SK-N-MC (cell line): ENCODE data around the gene SPRR1A.

Experiments
- DNase-seq: peaks from one replicate; pipeline ENCODE4 v3.0.0-alpha.2; 2011; ENCODE audit warnings: low read depth, low spot score
- H3K27ac ChIP-seq: fragments of 200-600 bp; sonication (generic); 2 replicates; pipeline ENCODE4 v1.5.1; 2016; ENCODE audit warnings: mixed run types
- H3K36me3 ChIP-seq: fragments of 200-600 bp; sonication (generic); 2 replicates; pipeline ENCODE4 v1.6.1; 2017; ENCODE audit warnings: antibody characterized with exemption, low read length, mixed read lengths; ENCODE audit not compliant: insufficient read depth
- H3K4me3 ChIP-seq: fragments of 200-600 bp; sonication (generic); 2 replicates; pipeline ENCODE4 v1.5.1; 2016
- H3K9ac ChIP-seq: fragments of 200-600 bp; sonication (generic); 2 replicates; pipeline ENCODE4 v1.8.0; 2017; ENCODE audit warnings: mixed run types, mixed read lengths; ENCODE audit not compliant: insufficient read length
- H3K9me3 ChIP-seq: fragments of 200-600 bp; sonication (generic); 2 replicates; pipeline ENCODE4 v1.6.1; 2017; ENCODE audit warnings: low read depth, mild to moderate bottlenecking, antibody characterized with exemption, low read length, moderate library complexity, mixed read lengths
- EZH2 ChIP-seq: fragments of 200-600 bp; sonication (generic); IDR thresholded peaks from one replicate; pipeline ENCODE4 v1.6.1; 2017; ENCODE audit warnings: antibody characterized with exemption
- FOXP2 ChIP-seq: optimal IDR thresholded peaks from 2 replicates; pipeline ENCODE3; 2011; ENCODE audit warnings: mild to moderate bottlenecking, moderate library complexity; ENCODE audit not compliant: insufficient read depth; ENCODE audit errors: extremely low read length, control extremely low read depth
- POLR2AphosphoS5 ChIP-seq: IDR thresholded peaks from 2 replicates; pipeline ENCODE4 v1.6.1; 2012; ENCODE audit warnings: mild to moderate bottlenecking, low read depth, low read length, borderline replicate concordance

Gene SPRR1A

GRCh38 chr1:152983234-152983633 is 647 bp upstream of the SPRR1A start:
- Histone ChIP-seq H3K4me3 (no peak overlapping the region), H3K27ac (no peak overlapping the region), H3K36me3 (no peaks in the 10 kb centered on the region), H3K9me3 (no peaks in the 10 kb centered on the region), H3K9ac (no peak overlapping the region)
- TF ChIP-seq EZH2 (no peak), FOXP2 (no peak), POLR2AphosphoS5 (no peak)
- no peak for DNase-seq

DNA sequence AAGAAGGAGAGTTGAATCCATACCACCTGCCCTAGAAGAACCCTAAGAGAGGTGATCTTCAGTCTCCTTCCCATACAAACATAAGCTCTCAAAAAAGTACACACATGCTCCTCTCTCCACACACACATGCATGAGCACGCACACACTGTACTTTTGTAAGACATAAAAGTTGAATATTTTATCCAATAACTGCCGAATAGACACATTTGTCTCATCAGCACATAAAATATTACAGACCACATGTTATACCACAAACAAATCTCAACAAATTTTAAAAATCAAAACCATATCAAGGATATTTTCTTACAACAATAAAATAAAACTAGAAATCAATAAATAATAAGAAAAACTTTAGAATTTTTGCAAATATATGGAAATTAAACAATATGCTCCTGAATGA is 2.7 kb downstream of the SPRR1A start:
- TF ChIP-seq POLR2AphosphoS5 (no peak), EZH2 (no peak), FOXP2 (no peak)
- DNase-seq = no peak
- Histone ChIP-seq H3K27ac (no peak overlapping the region), H3K9me3 (no peaks in the 10 kb centered on the region), H3K36me3 (no peaks in the 10 kb centered on the region), H3K4me3 (no peak overlapping the region), H3K9ac (no peak overlapping the region)

- no peaks in the 10 kb centered on the region for H3K36me3 ChIP-seq
- H3K4me3 ChIP-seq = no peak overlapping the region
- no peak for DNase-seq
- no peaks in the 10 kb centered on the region for H3K9me3 ChIP-seq
- TF ChIP-seq FOXP2 = no peak
- no peak for TF ChIP-seq EZH2
- TF ChIP-seq POLR2AphosphoS5 = no peak
- no peak overlapping the region for H3K27ac ChIP-seq
- H3K9ac ChIP-seq = no peak overlapping the region
These were observed 9.3 kb downstream of the SPRR1A start for GRCh38 chr1:152993186-152993585.

DNA sequence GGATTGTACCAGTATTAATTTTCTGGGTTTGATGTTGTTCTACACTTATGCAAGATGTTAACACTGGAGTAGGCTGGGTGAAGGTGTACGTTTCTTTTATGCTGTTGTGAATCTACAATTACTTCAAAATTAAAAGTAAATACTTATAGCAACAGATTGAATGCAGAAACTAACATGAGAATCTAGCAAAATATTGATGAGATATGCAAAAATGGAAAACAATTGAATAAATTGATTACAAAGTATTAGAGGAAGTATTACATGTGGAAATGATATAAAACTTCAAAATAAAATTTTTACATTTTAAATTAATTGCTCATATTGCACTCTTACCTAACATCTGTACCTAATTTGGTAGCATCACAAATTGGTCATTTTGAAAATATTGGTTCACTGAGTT is 12.0 kb downstream of the SPRR1A start:
- DNase-seq = no peak
- Histone ChIP-seq H3K4me3 (no peak overlapping the region), H3K9me3 (no peaks in the 10 kb centered on the region), H3K36me3 (no peaks in the 10 kb centered on the region), H3K27ac (no peak overlapping the region), H3K9ac (no peak overlapping the region)
- TF ChIP-seq FOXP2 (no peak), EZH2 (no peak), POLR2AphosphoS5 (no peak)

DNA sequence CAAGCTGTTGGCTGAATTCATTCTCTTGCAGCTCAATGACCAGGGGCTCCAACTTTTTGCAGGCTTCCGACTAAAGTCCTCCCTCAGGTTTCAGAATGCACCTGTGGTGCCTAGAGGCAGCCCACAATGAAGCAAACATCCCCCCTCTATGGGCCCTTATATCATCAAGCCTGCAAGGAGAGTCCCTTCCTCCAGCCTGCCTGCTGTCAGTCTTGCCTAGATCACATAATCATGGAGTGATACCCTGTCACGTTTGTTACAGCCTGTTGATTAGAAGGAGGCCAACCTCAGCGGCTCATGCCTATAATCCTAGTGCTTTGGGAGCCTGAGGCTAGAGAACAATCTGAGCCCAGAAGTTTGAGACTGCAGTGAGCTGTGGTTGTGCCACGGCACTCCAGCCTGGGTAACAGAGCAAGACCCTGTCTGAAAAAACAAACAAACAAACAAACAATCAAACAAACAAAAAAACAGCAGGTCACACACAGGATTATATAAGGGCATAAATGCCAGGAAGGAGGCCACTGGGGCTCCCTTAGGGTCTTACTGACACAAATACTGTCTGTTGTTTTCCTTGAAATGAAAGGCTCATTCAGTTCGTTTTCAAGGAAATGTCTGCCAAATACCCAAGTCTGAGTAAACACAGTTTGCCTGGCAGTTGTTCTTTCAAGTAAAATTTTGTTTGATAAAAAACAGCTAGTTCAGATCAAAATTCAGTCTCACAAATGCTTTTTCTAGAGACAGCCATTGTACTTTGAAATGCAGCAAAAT is 12.9 kb downstream of the SPRR1A start:
- H3K36me3 ChIP-seq = no peaks in the 10 kb centered on the region
- no peak overlapping the region for H3K9ac ChIP-seq
- no peak overlapping the region for H3K4me3 ChIP-seq
- TF ChIP-seq EZH2 = no peak
- TF ChIP-seq FOXP2 = no peak
- TF ChIP-seq POLR2AphosphoS5 = no peak
- DNase-seq = no peak
- H3K9me3 ChIP-seq = no peaks in the 10 kb centered on the region
- no peak overlapping the region for H3K27ac ChIP-seq

DNA sequence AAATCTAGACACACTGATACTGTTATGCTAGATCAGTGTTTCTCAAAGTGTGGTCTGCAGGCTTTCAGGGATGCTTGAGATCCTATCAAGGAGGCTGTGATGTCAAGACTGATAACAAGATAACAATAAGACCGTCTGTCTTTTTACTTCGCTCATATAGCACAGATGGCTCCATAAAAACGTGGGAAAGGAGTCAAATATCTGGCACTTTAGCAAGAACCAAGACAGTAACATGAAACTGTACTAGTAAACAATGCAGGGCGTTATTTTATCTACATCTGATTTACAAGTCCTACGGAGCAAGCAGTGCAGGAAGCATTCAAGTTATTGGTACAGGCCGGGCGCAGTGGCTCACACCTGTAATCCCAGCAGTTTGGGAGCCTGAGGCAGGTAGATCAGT is 14.0 kb downstream of the SPRR1A start:
- no peak for DNase-seq
- H3K36me3 ChIP-seq = no peaks in the 10 kb centered on the region
- no peak for TF ChIP-seq EZH2
- no peak for TF ChIP-seq FOXP2
- no peak for TF ChIP-seq POLR2AphosphoS5
- no peak overlapping the region for H3K9ac ChIP-seq
- H3K9me3 ChIP-seq = no peaks in the 10 kb centered on the region
- no peak overlapping the region for H3K4me3 ChIP-seq
- H3K27ac ChIP-seq = no peak overlapping the region

DNA sequence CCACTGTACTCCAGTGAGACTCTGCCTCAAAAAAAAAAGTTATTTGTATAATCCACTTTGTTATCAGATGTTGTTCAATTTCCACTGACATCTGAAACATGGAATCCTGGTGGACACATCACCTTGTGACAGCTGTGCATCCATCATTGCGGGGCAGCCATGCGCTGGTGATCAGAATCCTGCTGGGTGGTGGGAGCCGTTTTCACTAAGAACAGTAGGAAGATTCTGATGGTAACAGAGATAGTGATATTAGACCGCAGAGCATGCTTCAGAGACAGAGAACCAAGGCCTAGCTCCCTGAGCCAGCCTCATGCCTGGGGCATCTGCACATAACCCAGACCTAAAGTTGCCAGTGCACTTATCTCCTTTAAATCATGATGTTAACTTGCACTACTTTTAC is 14.6 kb downstream of the SPRR1A start:
- TF ChIP-seq EZH2 (no peak), POLR2AphosphoS5 (no peak), FOXP2 (no peak)
- Histone ChIP-seq H3K27ac (no peak overlapping the region), H3K9ac (no peak overlapping the region), H3K36me3 (no peaks in the 10 kb centered on the region), H3K9me3 (no peaks in the 10 kb centered on the region), H3K4me3 (no peak overlapping the region)
- no peak for DNase-seq

- no peak overlapping the region for H3K27ac ChIP-seq
- no peaks in the 10 kb centered on the region for H3K9me3 ChIP-seq
- no peak for DNase-seq
- H3K36me3 ChIP-seq = no peaks in the 10 kb centered on the region
- TF ChIP-seq EZH2 = no peak
- no peak for TF ChIP-seq FOXP2
- TF ChIP-seq POLR2AphosphoS5 = no peak
- H3K4me3 ChIP-seq = no peak overlapping the region
- H3K9ac ChIP-seq = no peak overlapping the region
These were observed 15.9 kb downstream of the SPRR1A start for GRCh38 chr1:152999818-153000217.

GRCh38 chr1:153000294-153000693 is 16.4 kb downstream of the SPRR1A start:
- H3K27ac ChIP-seq = no peak overlapping the region
- no peaks in the 10 kb centered on the region for H3K9me3 ChIP-seq
- no peak overlapping the region for H3K9ac ChIP-seq
- H3K36me3 ChIP-seq = no peaks in the 10 kb centered on the region
- H3K4me3 ChIP-seq = no peak overlapping the region
- TF ChIP-seq EZH2 = no peak
- TF ChIP-seq POLR2AphosphoS5 = no peak
- no peak for TF ChIP-seq FOXP2
- no peak for DNase-seq
